Measurements from ENCODE around the gene NECAB3. TPM values are rescaled to one million over a fixed set of nuclear protein-coding genes. Genes with fewer than 3 reads are reported as not detected.
"Not testable (repeated sequence)": the region's sequence is repeated elsewhere in the genome, so short reads cannot be mapped to it uniquely, and the experiment has no call there.

Gene NECAB3
- total RNA-seq, 1 donor from 2014 or later = 29.2 TPM

DNA sequence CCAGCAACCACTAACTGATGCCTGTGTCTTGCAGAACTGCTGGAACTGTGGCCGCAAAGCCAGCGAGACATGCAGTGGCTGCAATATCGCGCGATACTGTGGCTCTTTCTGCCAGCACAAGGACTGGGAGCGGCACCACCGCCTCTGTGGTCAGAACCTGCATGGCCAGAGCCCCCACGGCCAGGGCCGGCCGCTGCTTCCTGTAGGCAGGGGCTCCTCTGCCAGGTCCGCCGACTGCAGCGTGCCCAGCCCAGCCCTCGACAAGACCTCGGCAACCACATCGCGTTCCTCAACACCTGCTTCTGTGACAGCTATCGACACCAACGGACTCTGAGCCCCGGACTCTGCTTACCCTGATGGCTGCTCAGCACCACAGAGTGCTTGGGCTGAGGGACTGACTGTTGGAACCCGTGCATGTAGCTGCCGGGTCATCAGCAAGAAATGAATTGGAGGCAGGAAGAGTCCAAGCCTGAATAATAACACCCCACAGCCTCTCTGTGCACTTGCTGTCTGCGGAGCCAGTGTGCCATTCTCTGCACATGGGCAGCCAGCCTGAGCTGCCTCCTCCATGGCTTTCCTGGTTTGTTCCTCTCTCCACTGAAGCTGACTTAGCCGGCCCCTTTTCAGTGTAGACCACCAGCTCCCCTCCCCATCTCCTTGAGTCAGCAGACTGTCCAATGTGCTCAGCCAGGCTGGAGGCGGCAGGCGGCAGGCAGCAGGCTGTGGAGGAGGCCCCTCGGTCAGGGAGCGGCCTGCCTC is 29.7 kb downstream of the NECAB3 start:
- Histone ChIP-seq H3K4me3 (no peak overlapping the region), H3K36me3 (peaks cover 0 to 46% of the 10 kb centered on the region in 2 donors), H3K4me1 (peaks cover 23% of the 10 kb centered on the region), H3K27me3 (no peaks in the 10 kb centered on the region), H3K9me3 (no peaks in the 10 kb centered on the region), H3K27ac (no peak overlapping the region)
- no peak for TF ChIP-seq POLR2AphosphoS5 (IDR thresholded peaks at IDR 0.05; ENCODE audit: insufficient read depth in 1 of 2, low read depth in 1 of 2)
- TF ChIP-seq POLR2A (IDR thresholded peaks at IDR 0.05) = no peak
- TF ChIP-seq, protein P1, sequence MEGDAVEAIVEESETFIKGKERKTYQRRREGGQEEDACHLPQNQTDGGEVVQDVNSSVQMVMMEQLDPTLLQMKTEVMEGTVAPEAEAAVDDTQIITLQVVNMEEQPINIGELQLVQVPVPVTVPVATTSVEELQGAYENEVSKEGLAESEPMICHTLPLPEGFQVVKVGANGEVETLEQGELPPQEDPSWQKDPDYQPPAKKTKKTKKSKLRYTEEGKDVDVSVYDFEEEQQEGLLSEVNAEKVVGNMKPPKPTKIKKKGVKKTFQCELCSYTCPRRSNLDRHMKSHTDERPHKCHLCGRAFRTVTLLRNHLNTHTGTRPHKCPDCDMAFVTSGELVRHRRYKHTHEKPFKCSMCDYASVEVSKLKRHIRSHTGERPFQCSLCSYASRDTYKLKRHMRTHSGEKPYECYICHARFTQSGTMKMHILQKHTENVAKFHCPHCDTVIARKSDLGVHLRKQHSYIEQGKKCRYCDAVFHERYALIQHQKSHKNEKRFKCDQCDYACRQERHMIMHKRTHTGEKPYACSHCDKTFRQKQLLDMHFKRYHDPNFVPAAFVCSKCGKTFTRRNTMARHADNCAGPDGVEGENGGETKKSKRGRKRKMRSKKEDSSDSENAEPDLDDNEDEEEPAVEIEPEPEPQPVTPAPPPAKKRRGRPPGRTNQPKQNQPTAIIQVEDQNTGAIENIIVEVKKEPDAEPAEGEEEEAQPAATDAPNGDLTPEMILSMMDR (IDR thresholded peaks at IDR 0.05) = no peak
- DNase-seq (ENCODE audit: extremely low spot score in 2 of 2) = no peak
- intact Hi-C loops (cut with DNase I) = no loop called here

DNA sequence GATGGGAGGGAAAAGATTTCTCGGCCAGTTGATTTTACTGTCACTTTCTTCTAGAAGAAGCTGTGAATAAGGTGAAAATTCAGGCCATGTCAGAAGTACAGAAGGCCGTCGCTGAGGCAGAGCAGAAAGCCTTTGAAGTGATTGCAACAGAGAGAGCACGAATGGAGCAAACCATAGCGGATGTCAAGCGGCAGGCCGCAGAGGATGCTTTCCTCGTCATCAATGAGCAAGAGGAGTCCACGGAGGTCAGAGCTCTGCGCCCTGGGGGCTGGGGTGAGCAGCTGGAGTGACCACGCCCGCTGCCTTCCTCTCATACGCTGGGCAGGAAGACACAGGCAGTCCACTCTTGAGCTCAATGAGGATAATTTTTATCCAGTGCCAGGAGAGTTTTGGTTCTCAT is 33.9 kb downstream of the NECAB3 start:
- peaks cover 0 to 61% of the 10 kb centered on the region in 2 donors for H3K36me3 ChIP-seq
- intact Hi-C loops (cut with DNase I) = no loop called here
- H3K27me3 ChIP-seq = no peaks in the 10 kb centered on the region

GRCh38 chr20:33636776-33637175 is 37.5 kb downstream of the NECAB3 start:
- peaks cover 0 to 58% of the 10 kb centered on the region in 2 donors for H3K36me3 ChIP-seq
- no peak for DNase-seq (ENCODE audit: extremely low spot score in 2 of 2)
- TF ChIP-seq POLR2A (IDR thresholded peaks at IDR 0.05) = no peak
- TF ChIP-seq POLR2AphosphoS5 (IDR thresholded peaks at IDR 0.05; ENCODE audit: insufficient read depth in 1 of 2, low read depth in 1 of 2) = no peak
- TF ChIP-seq, protein P1 (IDR thresholded peaks at IDR 0.05) = no peak
- H3K27me3 ChIP-seq = no peaks in the 10 kb centered on the region
- H3K27ac ChIP-seq = no peak overlapping the region
- no peak overlapping the region for H3K4me3 ChIP-seq
- H3K9me3 ChIP-seq = no peaks in the 10 kb centered on the region
- intact Hi-C loops (cut with DNase I) = no loop called here
- H3K4me1 ChIP-seq = no peaks in the 10 kb centered on the region

More for the DNA sequence above, 33.9 kb downstream of the NECAB3 start:
- no peak for DNase-seq (ENCODE audit: extremely low spot score in 2 of 2)
- H3K4me3 ChIP-seq = no peak overlapping the region
- no peak for TF ChIP-seq POLR2AphosphoS5 (IDR thresholded peaks at IDR 0.05; ENCODE audit: insufficient read depth in 1 of 2, low read depth in 1 of 2)
- no peak for TF ChIP-seq POLR2A (IDR thresholded peaks at IDR 0.05)
- TF ChIP-seq, protein P1 (IDR thresholded peaks at IDR 0.05) = no peak
- H3K9me3 ChIP-seq = no peaks in the 10 kb centered on the region
- no peaks in the 10 kb centered on the region for H3K4me1 ChIP-seq
- H3K27ac ChIP-seq = no peak overlapping the region

GRCh38 chr20:33635341-33635740 is 38.9 kb downstream of the NECAB3 start:
- no peak for TF ChIP-seq POLR2A (IDR thresholded peaks at IDR 0.05)
- TF ChIP-seq, protein P1 (IDR thresholded peaks at IDR 0.05) = no peak
- TF ChIP-seq POLR2AphosphoS5 (IDR thresholded peaks at IDR 0.05; ENCODE audit: insufficient read depth in 1 of 2, low read depth in 1 of 2) = no peak
- intact Hi-C loops (cut with DNase I) = no loop called here
- Histone ChIP-seq H3K27ac (no peak overlapping the region), H3K4me1 (no peaks in the 10 kb centered on the region), H3K4me3 (no peak overlapping the region), H3K9me3 (no peaks in the 10 kb centered on the region), H3K36me3 (peaks cover 0 to 55% of the 10 kb centered on the region in 2 donors), H3K27me3 (no peaks in the 10 kb centered on the region)
- DNase-seq (ENCODE audit: extremely low spot score in 2 of 2) = no peak

GRCh38 chr20:33631910-33632309 is 42.3 kb downstream of the NECAB3 start:
- H3K4me1 ChIP-seq; DNase-seq (ENCODE audit: extremely low spot score in 2 of 2); intact Hi-C loops (cut with DNase I); H3K9me3 ChIP-seq; H3K4me3 ChIP-seq; H3K27me3 ChIP-seq; H3K27ac ChIP-seq: not testable (repeated sequence)
- peaks cover 0 to 62% of the 10 kb centered on the region in 2 donors for H3K36me3 ChIP-seq

Data from vagina (tissue), 2 donors.